Mesenchymal stem cell (in vitro differentiated cells and primary cell): ENCODE results near the gene ARHGEF17.
A peak's percentile ranks its signal among the peaks of the same experiment; 100 is the strongest.

Experiments
- DNase-seq: peaks from one replicate; pipeline ENCODE4 v3.0.0-alpha.2; 2013
- H2AFZ ChIP-seq: one replicate; pipeline ENCODE4 v1.6.1; 2013; ENCODE audit warnings: low read depth, mild to moderate bottlenecking, control low read depth, inconsistent platforms, low read length, moderate library complexity
- H2AK5ac ChIP-seq: 2 replicates; pipeline ENCODE4 v1.6.1; 2013; ENCODE audit warnings: low read length, moderate library complexity, mild to moderate bottlenecking, inconsistent platforms; ENCODE audit not compliant: severe bottlenecking
- H2BK120ac ChIP-seq: one replicate; pipeline ENCODE4 v1.6.1; 2013; ENCODE audit warnings: low read depth, mild to moderate bottlenecking, inconsistent platforms, low read length, moderate library complexity
- H2BK12ac ChIP-seq, 2 experiments: one replicate each; pipeline ENCODE4 v1.6.1; 2013; ENCODE audit warnings: inconsistent platforms in 2 of 2, low read length in 2 of 2, mild to moderate bottlenecking in 2 of 2, moderate library complexity in 2 of 2, control low read depth in 1 of 2
- H2BK15ac ChIP-seq: one replicate; pipeline ENCODE4 v1.6.1; 2013; ENCODE audit warnings: mild to moderate bottlenecking, low read depth, inconsistent platforms; ENCODE audit not compliant: poor library complexity, severe bottlenecking
- H2BK5ac ChIP-seq: 2 replicates; pipeline ENCODE4 v1.6.1; 2013; ENCODE audit warnings: low read depth, mild to moderate bottlenecking, low read length, control low read depth, inconsistent platforms; ENCODE audit not compliant: poor library complexity, severe bottlenecking
- H3K14ac ChIP-seq, 2 experiments: one replicate each; pipeline ENCODE4 v1.6.1; 2013; ENCODE audit warnings: inconsistent platforms in 2 of 2, low read length in 2 of 2, control low read depth in 1 of 2, mild to moderate bottlenecking in 1 of 2, moderate library complexity in 1 of 2
- H3K18ac ChIP-seq, 2 experiments: one replicate each; pipeline ENCODE4 v1.6.1; 2013; ENCODE audit warnings: inconsistent platforms in 2 of 2, low read length in 2 of 2, control low read depth in 1 of 2, low read depth in 1 of 2, mild to moderate bottlenecking in 1 of 2
- H3K23ac ChIP-seq, 2 experiments: one replicate each; pipeline ENCODE4 v1.6.1; 2013; ENCODE audit warnings: inconsistent platforms in 2 of 2, low read length in 2 of 2, mild to moderate bottlenecking in 2 of 2, moderate library complexity in 2 of 2, control low read depth in 1 of 2
- H3K27ac ChIP-seq: 2 replicates; pipeline ENCODE4 v1.5.1; 2013; ENCODE audit warnings: mild to moderate bottlenecking, moderate library complexity, low read length, control low read depth, inconsistent platforms; ENCODE audit not compliant: poor library complexity, severe bottlenecking
- H3K27me3 ChIP-seq, 2 experiments: 2 replicates each; pipeline versions ENCODE4 v1.6.1 to v1.7.0; 2013; ENCODE audit warnings: low read length in 2 of 2, mild to moderate bottlenecking in 2 of 2, moderate library complexity in 2 of 2, control low read depth in 1 of 2, inconsistent platforms in 1 of 2; ENCODE audit not compliant: control insufficient read depth in 1 of 2, insufficient read depth in 1 of 2
- H3K36me3 ChIP-seq, 2 experiments: 2 replicates each; pipeline versions ENCODE4 v1.6.1 to v1.7.0; 2013; ENCODE audit warnings: low read length in 2 of 2, control low read depth in 1 of 2, inconsistent platforms in 1 of 2, low read depth in 1 of 2, mild to moderate bottlenecking in 1 of 2; ENCODE audit not compliant: insufficient read depth in 2 of 2, control insufficient read depth in 1 of 2
- H3K4ac ChIP-seq, 2 experiments: one replicate each; pipeline ENCODE4 v1.6.1; 2013; ENCODE audit warnings: inconsistent platforms in 2 of 2, low read length in 2 of 2, mild to moderate bottlenecking in 2 of 2, moderate library complexity in 2 of 2, control low read depth in 1 of 2, low read depth in 1 of 2
- H3K4me1 ChIP-seq: 2 replicates; pipeline ENCODE4 v1.6.1; 2013; ENCODE audit warnings: low read depth, low read length, control low read depth; ENCODE audit not compliant: control insufficient read depth, insufficient read depth
- H3K4me2 ChIP-seq: 2 replicates; pipeline ENCODE4 v1.6.1; 2013; ENCODE audit warnings: low read length, mild to moderate bottlenecking, inconsistent platforms; ENCODE audit not compliant: poor library complexity, severe bottlenecking
- H3K4me3 ChIP-seq, 2 experiments: 2 replicates each; pipeline versions ENCODE4 v1.5.1 to v1.7.0; 2013; ENCODE audit warnings: low read length in 2 of 2, mild to moderate bottlenecking in 2 of 2, control low read depth in 1 of 2, low read depth in 1 of 2; ENCODE audit not compliant: insufficient read depth in 1 of 2
- H3K79me1 ChIP-seq: replicated peaks from 2 replicates; pipeline ENCODE4 v1.6.1; 2013; ENCODE audit warnings: mild to moderate bottlenecking, control low read depth, low read length, inconsistent platforms; ENCODE audit not compliant: poor library complexity, severe bottlenecking
- H3K9ac ChIP-seq: 2 replicates; pipeline ENCODE4 v1.7.0; 2013; ENCODE audit warnings: mild to moderate bottlenecking, low read length, moderate library complexity
- H3K9me3 ChIP-seq: 2 replicates; pipeline ENCODE4 v1.7.0; 2013; ENCODE audit warnings: mild to moderate bottlenecking, low read length; ENCODE audit not compliant: control insufficient read depth
- H4K8ac ChIP-seq: one replicate; pipeline ENCODE4 v1.6.1; 2013; ENCODE audit warnings: inconsistent platforms, mild to moderate bottlenecking, low read length, moderate library complexity
- H4K91ac ChIP-seq: one replicate; pipeline ENCODE4 v1.6.1; 2013; ENCODE audit warnings: mild to moderate bottlenecking, low read length, inconsistent platforms
- WGBS: methylation state at CpG from one replicate; pipeline ENCODE4 v1.1.7; 2013; ENCODE audit warnings: mixed read lengths; 5-methylcytosine and 5-hydroxymethylcytosine counted together

The ARHGEF17 gene

GRCh38 chr11:73386546-73386945 lies 78.5 kb downstream of the ARHGEF17 start:
- no peak overlapping the region for H3K4me3 ChIP-seq
- peak overlapping the region; percentile 66 for H4K8ac ChIP-seq
- no peak overlapping the region for H2BK15ac ChIP-seq
- WGBS = 96% methylated on average over 6 of the region's 8 CpGs
- peak overlapping the region in 1 of 2 experiments; percentile 67 for H2BK12ac ChIP-seq
- H2AFZ ChIP-seq = no peak overlapping the region
- H2AK5ac ChIP-seq = no peak overlapping the region
- peak overlapping the region; percentile 55 to 64 for H3K18ac ChIP-seq
- H2BK120ac ChIP-seq = peak overlapping the region; percentile 73
- H3K27ac ChIP-seq = no peak overlapping the region
- no peak for DNase-seq
- no peaks in the 10 kb centered on the region for H3K9me3 ChIP-seq
- peak overlapping the region in 1 of 2 experiments; percentile 63 for H3K14ac ChIP-seq
- H4K91ac ChIP-seq = peak overlapping the region; percentile 3
- H3K27me3 ChIP-seq = no peaks in the 10 kb centered on the region
- peak overlapping the region in 1 of 2 experiments; percentile 70 for H3K23ac ChIP-seq
- peaks cover 52% of the 10 kb centered on the region for H3K79me1 ChIP-seq
- H3K9ac ChIP-seq = no peak overlapping the region
- H3K4me1 ChIP-seq = peaks cover 67% of the 10 kb centered on the region
- H2BK5ac ChIP-seq = no peak overlapping the region
- H3K4ac ChIP-seq = peak overlapping the region in 1 of 2 experiments; percentile 32
- peaks cover 0 to 8% of the 10 kb centered on the region in 2 experiments for H3K36me3 ChIP-seq
- H3K4me2 ChIP-seq = no peak overlapping the region

GRCh38 chr11:73387594-73388264 lies 79.7 kb downstream of the ARHGEF17 start:
- Histone ChIP-seq H2AK5ac (peak overlapping the region; percentile 67), H3K9ac (no peak overlapping the region), H3K18ac (peak overlapping the region; percentile 4 to 69), H3K4me3 (no peak overlapping the region), H3K36me3 (peaks cover 0 to 17% of the 10 kb centered on the region in 2 experiments), H3K4me2 (no peak overlapping the region), H2BK12ac (peak overlapping the region in 1 of 2 experiments; percentile 45), H3K23ac (no peak overlapping the region), H2BK5ac (no peak overlapping the region), H3K4me1 (peaks cover 65% of the 10 kb centered on the region), H3K9me3 (no peaks in the 10 kb centered on the region), H3K27ac (no peak overlapping the region), H4K91ac (no peak overlapping the region), H3K27me3 (no peaks in the 10 kb centered on the region), H2BK15ac (peak overlapping the region; percentile 12), H2AFZ (no peak overlapping the region), H4K8ac (no peak overlapping the region), H2BK120ac (no peak overlapping the region), H3K4ac (peak overlapping the region in 1 of 2 experiments; percentile 30), H3K79me1 (peaks cover 44% of the 10 kb centered on the region), H3K14ac (peak overlapping the region in 1 of 2 experiments; percentile 44)
- no peak for DNase-seq
- 82% methylated on average over 21 of the region's 21 CpGs for WGBS

- H3K4me1 ChIP-seq = peaks cover 64% of the 10 kb centered on the region
- no peaks in the 10 kb centered on the region for H3K27me3 ChIP-seq
- H3K4me3 ChIP-seq = no peak overlapping the region
- no peak overlapping the region for H4K91ac ChIP-seq
- peak overlapping the region in 1 of 2 experiments; percentile 46 for H3K18ac ChIP-seq
- H2BK120ac ChIP-seq = no peak overlapping the region
- DNase-seq = no peak
- no peak overlapping the region for H2BK12ac ChIP-seq
- no peaks in the 10 kb centered on the region for H3K9me3 ChIP-seq
- H2AK5ac ChIP-seq = peak overlapping the region; percentile 27
- H3K23ac ChIP-seq = no peak overlapping the region
- H3K4ac ChIP-seq = peak overlapping the region in 1 of 2 experiments; percentile 30
- no peak overlapping the region for H3K9ac ChIP-seq
- peaks cover 43% of the 10 kb centered on the region for H3K79me1 ChIP-seq
- peak overlapping the region in 1 of 2 experiments; percentile 44 for H3K14ac ChIP-seq
- no peak overlapping the region for H3K4me2 ChIP-seq
- H3K27ac ChIP-seq = no peak overlapping the region
- no peak overlapping the region for H2BK15ac ChIP-seq
- H4K8ac ChIP-seq = no peak overlapping the region
- H2AFZ ChIP-seq = no peak overlapping the region
- H2BK5ac ChIP-seq = no peak overlapping the region
- peaks cover 0 to 17% of the 10 kb centered on the region in 2 experiments for H3K36me3 ChIP-seq
- 83% methylated on average over 23 of the region's 23 CpGs for WGBS
Measured at GRCh38 chr11:73388265-73389133, 80.4 kb downstream of the ARHGEF17 start.

GRCh38 chr11:73389134-73389525 lies 81.1 kb downstream of the ARHGEF17 start:
- Histone ChIP-seq H3K4ac (no peak overlapping the region), H3K4me3 (no peak overlapping the region), H3K9me3 (no peaks in the 10 kb centered on the region), H3K4me1 (peaks cover 58% of the 10 kb centered on the region), H4K8ac (no peak overlapping the region), H2BK5ac (no peak overlapping the region), H3K18ac (no peak overlapping the region), H4K91ac (no peak overlapping the region), H3K27me3 (no peaks in the 10 kb centered on the region), H3K36me3 (peaks cover 0 to 22% of the 10 kb centered on the region in 2 experiments), H3K79me1 (peaks cover 45% of the 10 kb centered on the region), H2BK12ac (no peak overlapping the region), H2AFZ (no peak overlapping the region), H2BK120ac (no peak overlapping the region), H3K9ac (no peak overlapping the region), H2AK5ac (no peak overlapping the region), H3K27ac (no peak overlapping the region), H3K14ac (no peak overlapping the region), H3K23ac (no peak overlapping the region), H2BK15ac (no peak overlapping the region), H3K4me2 (no peak overlapping the region)
- DNase-seq = no peak
- 90% methylated on average over 6 of the region's 6 CpGs for WGBS
